B cell (primary cell): ENCODE results near the gene CD226. TPM values are rescaled to one million over a fixed set of nuclear protein-coding genes. Genes with fewer than 3 reads are reported as not detected.

Source experiments
- ATAC-seq: fragments of 200-7000 bp; cut with Tn5 transposase; one replicate; pipeline ENCODE4 v1.10.0; 2021; ENCODE audit warnings: low read depth, mild to moderate bottlenecking, moderate number of reproducible peaks, moderate library complexity
- CTCF ChIA-PET: fragments of 350-600 bp; sonication (Branson Sonifier 250); formaldehyde crosslinking; loops from one replicate; lab custom pipeline; 2021; ENCODE audit warnings: antibody characterized with exemption, inconsistent platforms; lab: Charles Lee
- POLR2A ChIA-PET: fragments of 350-600 bp; sonication (Branson Sonifier 250); formaldehyde crosslinking; loops from one replicate; lab custom pipeline; 2021; ENCODE audit warnings: antibody characterized with exemption; lab: Charles Lee
- DNase-seq: peaks from one replicate; pipeline ENCODE4 v3.0.0; 2013
- H2AFZ ChIP-seq: 2 replicates; pipeline ENCODE4 v1.6.1; 2012; ENCODE audit warnings: mild to moderate bottlenecking, low read depth, low read length; ENCODE audit not compliant: insufficient read depth, poor library complexity, severe bottlenecking
- H3K27ac ChIP-seq, 2 donors: 1 replicate in 1 of 2; 2 replicates in 1 of 2; pipeline ENCODE4 v1.5.1; 2012 to 2013; ENCODE audit warnings: low read length in 2 of 2, mild to moderate bottlenecking in 2 of 2, moderate library complexity in 1 of 2
- H3K27me3 ChIP-seq, 4 experiments: fragments of 200-600 bp in 1 of 4; sonication (generic) in 1 of 4; replicated peaks in 1 of 4; 1 replicate in 2 of 4; 2 replicates in 2 of 4; pipeline versions ENCODE4 v1.6.1 to v1.7.0; 2013 to 2016; ENCODE audit warnings: low read length in 3 of 4, mild to moderate bottlenecking in 2 of 4, mixed read lengths in 1 of 4, moderate library complexity in 1 of 4; ENCODE audit not compliant: insufficient read depth in 4 of 4, control insufficient read depth in 3 of 4; ENCODE audit errors: control extremely low read depth in 1 of 4
- H3K36me3 ChIP-seq, 2 experiments: replicated peaks in 1 of 2; 1 replicate in 1 of 2; 2 replicates in 1 of 2; pipeline versions ENCODE4 v1.6.1 to v1.7.1; 2013; ENCODE audit warnings: low read length in 1 of 2; ENCODE audit not compliant: insufficient read depth in 2 of 2, control insufficient read depth in 1 of 2; ENCODE audit errors: control extremely low read depth in 1 of 2, extremely low read depth in 1 of 2
- H3K4me1 ChIP-seq, 2 donors: fragments of 200-600 bp in 1 of 2; sonication (generic) in 1 of 2; 1 replicate in 1 of 2; 2 replicates in 1 of 2; pipeline versions ENCODE4 v1.5.1 to v1.6.1; 2013 to 2017; ENCODE audit warnings: low read length in 2 of 2; ENCODE audit not compliant: control insufficient read depth in 2 of 2, insufficient read depth in 2 of 2
- H3K4me2 ChIP-seq: replicated peaks from 2 replicates; pipeline ENCODE3; 2012; ENCODE audit warnings: mild to moderate bottlenecking, low read depth, low read length; ENCODE audit not compliant: poor library complexity, severe bottlenecking
- H3K4me3 ChIP-seq, 5 experiments: fragments of 200-600 bp in 1 of 5; sonication (generic) in 1 of 5; 1 replicate in 3 of 5; 2 replicates in 2 of 5; pipeline versions ENCODE4 v1.5.1 to v1.7.0; 2011 to 2016; ENCODE audit warnings: low read length in 4 of 5, mild to moderate bottlenecking in 4 of 5, low read depth in 2 of 5, control low read depth in 1 of 5, moderate library complexity in 1 of 5; ENCODE audit not compliant: insufficient read depth in 1 of 5; ENCODE audit errors: control extremely low read depth in 1 of 5, extremely low read depth in 1 of 5
- H3K79me2 ChIP-seq: fragments of 200-600 bp; sonication (generic); one replicate; pipeline ENCODE4 v1.6.0; 2016; ENCODE audit warnings: low read length; ENCODE audit not compliant: control insufficient read depth, insufficient read depth
- H3K9ac ChIP-seq: fragments of 200-600 bp; sonication (generic); 2 replicates; pipeline ENCODE4 v1.6.1; 2017; ENCODE audit warnings: mild to moderate bottlenecking, low read length, moderate library complexity
- H3K9me3 ChIP-seq, 3 donors: one replicate each; pipeline versions ENCODE4 v1.6.1 to v1.7.1; 2013; ENCODE audit warnings: low read length in 2 of 3; ENCODE audit not compliant: control insufficient read depth in 2 of 3, insufficient read depth in 1 of 3; ENCODE audit errors: control extremely low read depth in 1 of 3
- H4K20me1 ChIP-seq: 2 replicates; pipeline ENCODE4 v1.6.0; 2012; ENCODE audit warnings: mild to moderate bottlenecking, low read length; ENCODE audit not compliant: insufficient read depth, control insufficient read depth, poor library complexity, severe bottlenecking
- H3K27ac Mint-ChIP-seq: one replicate; pipeline ENCODE4 v1.8.0; 2021; ENCODE audit warnings: mixed read lengths
- H3K27me3 Mint-ChIP-seq: one replicate; pipeline ENCODE4 v1.8.0; 2021; ENCODE audit warnings: mixed read lengths
- H3K4me1 Mint-ChIP-seq: one replicate; pipeline ENCODE4 v1.8.0; 2021; ENCODE audit warnings: mixed read lengths
- H3K4me3 Mint-ChIP-seq: one replicate; pipeline ENCODE4 v1.8.0; 2021; ENCODE audit warnings: mixed read lengths
- H3K9me3 Mint-ChIP-seq: one replicate; pipeline ENCODE4 v1.8.0; 2022; ENCODE audit warnings: mixed read lengths; ENCODE audit not compliant: insufficient read depth
- EZH2 ChIP-seq: IDR thresholded peaks from 2 replicates; pipeline ENCODE4 v1.6.1; 2012; ENCODE audit warnings: borderline replicate concordance, low read depth, mild to moderate bottlenecking, moderate library complexity, low read length; ENCODE audit not compliant: insufficient read depth, poor library complexity, severe bottlenecking
- WGBS: methylation state at CpG from one replicate; pipeline ENCODE4 v1.1.5; 2013; ENCODE audit warnings: missing lambda C conversion rate; ENCODE audit not compliant: insufficient coverage; 5-methylcytosine and 5-hydroxymethylcytosine counted together
- intact Hi-C: fragments of 100-400 bp; cut with micrococcal nuclease; formaldehyde crosslinking; loops from one replicate; pipeline ENCODE4 v1.10.0; 2022
- polyA plus RNA-seq: library from polyadenylated mRNA; depleted of rRNA; stranded (reverse); fragments of >200 nt; gene quantifications from 2 replicates; pipeline ENCODE4 v1.2.3, GENCODE V29; 2012
- total RNA-seq, 2 donors: library from RNA; stranded (reverse); fragments of 120-200 nt in 1 of 2; gene quantifications; 1 replicate in 1 of 2; 2 replicates in 1 of 2; pipeline versions ENCODE4 v1.2.3 to v1.2.4, GENCODE V29; 2013 to 2022
- TF ChIP-seq, protein P1 (sequence below): fragments of 200-600 bp; IDR thresholded peaks from one replicate; pipeline ENCODE4 v1.8.0; 2022; ENCODE audit warnings: antibody characterized with exemption, mild to moderate bottlenecking

Gene CD226
- total and polyA plus RNA-seq, 2 donors (not counting 1 experiment from before 2014, with no cell fraction given): 0.78 to 2.6 TPM

DNA sequence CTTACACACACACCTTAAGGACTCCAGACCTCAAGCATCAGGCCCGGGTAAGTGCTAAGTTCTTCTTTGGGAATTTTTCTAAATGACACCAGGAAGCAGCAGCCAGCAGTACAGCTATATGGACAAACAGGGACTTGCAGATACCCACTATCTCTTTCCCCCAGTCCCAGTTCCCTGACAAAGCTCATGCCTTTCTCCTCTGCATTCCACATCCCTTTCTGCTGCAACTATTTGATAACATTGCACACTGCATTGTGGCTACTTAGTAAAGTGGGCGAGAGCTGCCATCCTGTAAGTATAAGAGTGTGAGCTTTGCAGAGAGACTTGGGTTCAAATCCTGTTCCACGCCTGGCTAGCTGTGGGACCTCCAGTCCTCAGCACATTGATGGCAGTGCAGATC is 14.0 kb upstream of the CD226 start:
- CTCF ChIA-PET: no interaction called here
- intact Hi-C loops: no loop called here
- no peak for ATAC-seq
- WGBS: 100% methylated on average over 3 of the region's 3 CpGs
- Histone ChIP-seq H4K20me1 (no peaks in the 10 kb centered on the region), H3K4me1 (peaks cover 10 to 28% of the 10 kb centered on the region in 2 donors), H2AFZ (no peak overlapping the region), H3K4me3 (no peak overlapping the region), H3K27ac (no peak overlapping the region), H3K36me3 (no peaks in the 10 kb centered on the region), H3K9ac (no peak overlapping the region), H3K27me3 (no peaks in the 10 kb centered on the region), H3K79me2 (no peaks in the 10 kb centered on the region), H3K4me2 (no peak overlapping the region), H3K9me3 (no peaks in the 10 kb centered on the region)
- DNase-seq: no peak
- Mint-ChIP-seq H3K9me3 (no peaks in the 10 kb centered on the region), H3K27ac (no peak overlapping the region), H3K4me1 (peaks cover 8% of the 10 kb centered on the region), H3K27me3 (no peaks in the 10 kb centered on the region), H3K4me3 (no peak overlapping the region)
- TF ChIP-seq EZH2: no peak
- TF ChIP-seq, protein P1, sequence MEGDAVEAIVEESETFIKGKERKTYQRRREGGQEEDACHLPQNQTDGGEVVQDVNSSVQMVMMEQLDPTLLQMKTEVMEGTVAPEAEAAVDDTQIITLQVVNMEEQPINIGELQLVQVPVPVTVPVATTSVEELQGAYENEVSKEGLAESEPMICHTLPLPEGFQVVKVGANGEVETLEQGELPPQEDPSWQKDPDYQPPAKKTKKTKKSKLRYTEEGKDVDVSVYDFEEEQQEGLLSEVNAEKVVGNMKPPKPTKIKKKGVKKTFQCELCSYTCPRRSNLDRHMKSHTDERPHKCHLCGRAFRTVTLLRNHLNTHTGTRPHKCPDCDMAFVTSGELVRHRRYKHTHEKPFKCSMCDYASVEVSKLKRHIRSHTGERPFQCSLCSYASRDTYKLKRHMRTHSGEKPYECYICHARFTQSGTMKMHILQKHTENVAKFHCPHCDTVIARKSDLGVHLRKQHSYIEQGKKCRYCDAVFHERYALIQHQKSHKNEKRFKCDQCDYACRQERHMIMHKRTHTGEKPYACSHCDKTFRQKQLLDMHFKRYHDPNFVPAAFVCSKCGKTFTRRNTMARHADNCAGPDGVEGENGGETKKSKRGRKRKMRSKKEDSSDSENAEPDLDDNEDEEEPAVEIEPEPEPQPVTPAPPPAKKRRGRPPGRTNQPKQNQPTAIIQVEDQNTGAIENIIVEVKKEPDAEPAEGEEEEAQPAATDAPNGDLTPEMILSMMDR: no peak
- POLR2A ChIA-PET: no interaction called here

- H3K4me2 ChIP-seq: no peak overlapping the region
- Mint-ChIP-seq H3K27ac (no peak overlapping the region), H3K27me3 (no peaks in the 10 kb centered on the region), H3K4me1 (peaks cover 10% of the 10 kb centered on the region), H3K9me3 (no peaks in the 10 kb centered on the region), H3K4me3 (no peak overlapping the region)
- POLR2A ChIA-PET: no interaction called here
- H3K27ac ChIP-seq: peak overlapping the region in 1 of 2 donors; percentile 52
- H3K27me3 ChIP-seq: no peaks in the 10 kb centered on the region
- peaks cover 10 to 28% of the 10 kb centered on the region in 2 donors for H3K4me1 ChIP-seq
- WGBS: 66% methylated on average over 4 of the region's 5 CpGs
- H4K20me1 ChIP-seq: no peaks in the 10 kb centered on the region
- TF ChIP-seq, protein P1: no peak
- no peak for TF ChIP-seq EZH2
- H2AFZ ChIP-seq: no peak overlapping the region
- intact Hi-C loops: no loop called here
- CTCF ChIA-PET: no interaction called here
- H3K9me3 ChIP-seq: no peaks in the 10 kb centered on the region
- ATAC-seq: peak; percentile 28
- peak; percentile 32 for DNase-seq
- H3K9ac ChIP-seq: no peak overlapping the region
- no peaks in the 10 kb centered on the region for H3K79me2 ChIP-seq
- H3K4me3 ChIP-seq: no peak overlapping the region
- no peaks in the 10 kb centered on the region for H3K36me3 ChIP-seq
Observed at GRCh38 chr18:69958422-69958821, 10.7 kb upstream of the CD226 start.
